HG02852 (cell line): ENCODE data around the gene KDM4B.
"Not testable (repeated sequence)": the region's sequence is repeated elsewhere in the genome, so short reads cannot be mapped to it uniquely, and the experiment has no call there.

ENCODE experiments used
- ATAC-seq: cut with Tn5 transposase; IDR thresholded peaks from one replicate; pipeline ENCODE4 v1.9.1; 2021; ENCODE audit warnings: mild to moderate bottlenecking, moderate library complexity; ENCODE audit not compliant: unreplicated experiment

KDM4B gene

DNA sequence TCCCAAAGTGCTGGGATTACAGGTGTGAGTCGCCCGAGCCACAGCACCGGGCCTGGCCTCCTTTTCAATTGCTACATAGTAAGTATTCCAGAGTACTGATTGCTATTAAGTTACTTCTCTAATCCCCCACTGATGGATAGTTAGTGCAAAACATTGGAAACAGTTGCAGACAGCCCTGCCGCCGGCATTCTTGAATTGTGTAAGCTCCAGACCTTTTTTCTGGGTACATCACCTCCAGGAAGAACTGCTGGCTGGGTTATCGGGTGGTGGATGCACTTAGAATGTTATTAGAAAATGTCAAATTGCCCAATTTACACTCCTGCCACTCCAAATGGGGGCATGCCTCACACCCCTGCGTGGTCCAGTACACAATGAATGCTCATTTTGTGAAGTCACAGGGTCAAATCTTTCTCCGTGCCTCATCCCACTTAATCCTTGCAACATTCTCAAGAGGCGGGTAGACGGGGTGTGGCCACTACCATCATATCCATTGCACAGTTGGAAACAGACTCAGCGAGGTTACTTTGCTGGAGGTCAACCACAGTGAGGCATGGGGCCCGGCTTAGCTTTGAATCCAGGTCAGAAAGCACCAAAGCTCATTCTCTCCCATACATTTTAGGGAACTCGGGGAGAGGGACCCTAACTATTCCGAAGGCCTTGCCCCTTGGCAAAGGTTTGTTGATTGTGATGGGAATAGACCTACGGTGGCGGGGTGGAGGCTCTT, 1.0 kb upstream of the KDM4B start:
- ATAC-seq = no peak

DNA sequence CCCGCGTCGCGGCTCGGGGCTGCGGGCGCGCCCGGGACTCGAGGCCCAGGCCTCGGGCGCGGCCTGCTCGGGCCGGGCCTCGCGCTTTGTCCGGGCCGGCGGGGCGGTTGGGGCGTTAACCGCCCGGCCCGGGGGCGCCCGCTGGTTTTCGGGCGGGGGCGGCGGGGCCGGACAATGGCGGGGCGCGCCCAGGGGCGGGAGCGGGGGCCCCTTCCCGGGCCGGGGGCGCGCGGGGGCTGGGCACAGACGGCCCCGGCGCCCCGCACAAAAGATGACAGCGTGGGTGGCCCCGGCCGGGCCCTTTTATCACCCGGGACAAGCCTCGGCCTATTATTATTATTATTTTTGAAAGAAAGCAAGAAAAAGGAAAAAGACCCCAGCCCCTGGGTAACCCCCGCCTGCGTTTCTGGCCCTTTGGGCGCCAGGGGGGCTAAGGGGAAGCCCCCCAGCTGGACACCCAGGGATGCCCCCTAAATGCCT, 419 bp downstream of the KDM4B start:
- ATAC-seq = no peak

DNA sequence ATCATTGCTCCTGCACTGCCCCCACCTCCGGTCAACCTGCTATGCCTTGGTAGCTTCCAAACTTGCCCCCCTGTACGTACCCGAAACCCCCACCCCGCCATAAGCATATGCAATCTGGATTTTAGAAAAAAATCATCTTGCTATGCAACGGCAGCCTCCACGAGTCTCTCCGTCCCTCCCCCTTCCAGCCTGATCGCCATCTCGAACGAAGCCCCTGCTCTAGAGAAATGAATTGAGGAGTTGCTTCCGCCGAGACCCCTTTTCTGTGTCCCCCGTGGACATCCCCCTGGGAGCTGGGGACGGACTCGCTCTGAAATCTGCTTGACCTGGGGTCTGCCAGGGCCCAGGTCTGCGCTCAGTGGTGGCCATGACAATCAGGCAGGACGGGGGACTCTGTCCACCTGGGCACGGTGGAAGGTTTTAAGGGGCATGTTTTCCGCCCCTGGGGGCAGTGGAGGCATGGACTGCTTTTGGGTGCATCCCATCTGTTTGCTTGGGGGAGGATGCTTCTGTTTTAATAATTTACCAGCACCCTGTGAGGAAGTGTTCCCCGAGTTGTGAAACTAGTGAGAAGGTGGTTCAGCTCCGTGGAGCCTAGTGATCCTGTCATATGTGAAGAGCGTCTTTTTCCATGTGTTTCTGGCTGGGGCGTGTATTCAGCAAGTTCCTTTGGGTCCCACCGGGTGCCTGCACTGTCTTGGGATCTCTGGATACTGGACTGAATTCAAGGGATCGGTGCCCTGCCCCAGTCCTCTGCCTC, 1.0 kb downstream of the KDM4B start:
- ATAC-seq = no peak

DNA sequence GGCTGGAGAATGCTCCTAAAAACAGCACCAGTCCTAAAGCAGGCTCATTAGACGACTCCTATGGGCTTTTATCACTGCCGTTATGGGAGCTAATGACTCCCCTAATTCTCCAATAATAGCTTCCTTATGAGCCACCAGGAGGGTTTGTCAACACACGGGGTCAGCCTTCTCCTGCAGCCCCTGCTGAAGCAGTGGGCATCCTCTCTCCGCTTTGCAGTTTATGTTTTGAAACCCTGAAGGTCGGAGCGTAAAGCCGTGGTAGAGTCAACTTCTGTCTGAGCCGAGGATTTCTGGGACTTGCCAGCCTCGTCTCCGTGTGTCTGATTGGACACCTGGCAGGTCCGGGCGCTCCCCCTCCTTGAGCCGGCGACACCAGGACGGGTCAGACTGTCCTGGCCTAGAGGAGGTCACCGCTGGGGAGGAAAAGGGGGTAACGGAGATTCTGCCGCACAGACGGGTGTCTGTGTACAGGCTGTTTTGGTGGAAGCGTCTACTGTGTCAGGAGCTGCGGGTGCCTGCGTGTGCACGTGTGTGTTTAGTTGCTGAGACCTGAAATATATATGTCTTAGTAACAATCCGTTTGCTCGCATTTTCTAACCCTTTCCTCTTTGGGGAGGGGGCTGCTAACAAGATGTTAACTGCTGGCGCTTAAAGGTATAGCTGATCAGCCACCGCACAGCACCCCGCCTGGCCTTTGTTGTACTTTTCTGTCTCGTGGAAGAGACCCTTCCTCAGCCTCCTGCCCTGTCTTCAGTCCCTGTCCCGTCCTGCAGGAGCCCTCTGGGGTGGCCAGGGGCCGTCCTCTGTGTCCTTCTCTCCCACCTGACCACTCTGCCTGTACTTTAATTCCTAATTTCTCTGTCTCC, 1.9 kb downstream of the KDM4B start:
- ATAC-seq = no peak

DNA sequence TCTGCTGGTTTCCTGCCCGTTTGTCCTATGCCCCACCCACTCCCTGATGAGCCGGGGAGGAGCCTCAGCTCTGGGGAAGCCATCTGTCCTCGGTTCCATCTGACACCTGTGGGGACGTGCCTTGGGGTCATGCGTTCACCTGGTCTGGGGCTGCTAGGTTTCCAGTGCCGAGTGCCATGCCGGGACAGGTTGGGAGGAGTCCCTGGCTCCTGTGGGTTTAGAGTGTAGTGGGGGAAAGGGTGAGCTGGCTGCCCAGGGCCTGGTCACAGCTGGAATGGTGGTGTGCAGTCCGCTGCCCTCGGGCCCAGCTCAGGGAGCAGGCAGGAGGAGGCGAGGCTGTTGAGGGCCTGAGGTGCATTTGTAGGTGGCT, 2.5 kb downstream of the KDM4B start:
- ATAC-seq = no peak

DNA sequence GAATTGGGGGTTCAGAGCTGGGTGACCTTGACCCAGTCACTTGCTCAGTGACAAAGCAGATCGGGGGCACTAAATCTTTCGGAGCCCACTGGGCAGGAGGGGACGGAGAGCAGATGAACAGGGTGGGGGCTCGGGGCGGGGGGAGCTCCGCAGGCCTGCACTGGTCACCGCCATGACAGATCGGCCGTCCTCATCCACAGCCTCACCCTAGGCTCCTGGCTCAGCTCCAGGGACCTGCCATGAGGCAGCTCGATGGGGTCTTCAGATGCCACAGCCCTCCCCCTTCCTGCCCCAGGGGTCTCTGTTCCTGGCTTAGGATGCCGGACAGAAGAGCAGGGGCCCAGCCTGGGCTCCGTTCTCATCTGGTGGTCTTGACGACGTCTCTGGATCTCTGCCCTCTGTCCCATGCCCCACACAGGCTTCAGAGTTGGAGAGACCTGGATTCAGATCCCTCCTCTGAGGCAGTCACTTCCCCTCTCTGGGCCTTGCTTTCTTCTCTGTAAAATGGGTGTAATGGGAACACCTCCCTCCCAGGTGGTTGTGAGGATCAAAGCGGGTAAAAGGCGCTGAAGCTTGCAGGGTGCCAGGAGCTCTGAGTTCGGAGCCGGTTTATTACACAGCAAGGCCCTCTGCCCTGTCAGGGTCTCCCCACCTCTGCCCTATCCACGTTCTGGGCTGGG, 3.0 kb downstream of the KDM4B start:
- no peak for ATAC-seq

DNA sequence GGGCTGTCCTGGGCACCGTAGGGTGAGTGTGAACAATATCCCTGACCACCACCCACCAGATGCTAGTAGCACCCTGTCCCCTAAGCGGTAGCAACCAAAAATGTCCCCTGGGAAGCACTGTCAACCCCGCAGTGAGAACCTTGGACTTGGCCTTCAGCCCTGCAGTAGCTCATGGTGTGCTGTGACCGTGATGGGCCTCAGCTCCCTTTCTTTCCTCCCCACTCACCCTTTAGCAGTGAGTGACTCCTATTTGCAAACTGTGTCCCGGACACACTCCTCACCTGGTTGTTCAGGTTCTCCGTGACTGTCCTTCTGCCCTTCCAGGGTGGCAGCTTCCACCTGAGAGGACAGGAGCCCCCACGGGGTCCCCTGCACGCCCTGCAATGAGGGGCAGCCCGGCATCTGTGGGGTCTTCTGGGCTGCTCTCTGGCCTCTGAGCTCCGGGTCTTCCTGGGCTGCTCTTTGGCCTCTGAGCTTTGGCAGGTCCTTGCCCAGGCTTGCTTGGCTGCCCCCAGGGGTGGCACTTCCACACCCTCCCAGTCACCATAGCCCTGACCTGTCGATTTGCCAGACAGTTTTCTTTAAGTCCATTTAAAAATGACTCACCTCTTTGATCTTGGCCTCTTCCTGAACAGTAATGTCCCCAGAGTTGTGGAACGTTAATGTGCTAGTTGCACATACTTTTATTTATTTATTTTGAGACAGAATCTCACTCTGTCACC, 3.8 kb downstream of the KDM4B start:
- ATAC-seq = no peak

DNA sequence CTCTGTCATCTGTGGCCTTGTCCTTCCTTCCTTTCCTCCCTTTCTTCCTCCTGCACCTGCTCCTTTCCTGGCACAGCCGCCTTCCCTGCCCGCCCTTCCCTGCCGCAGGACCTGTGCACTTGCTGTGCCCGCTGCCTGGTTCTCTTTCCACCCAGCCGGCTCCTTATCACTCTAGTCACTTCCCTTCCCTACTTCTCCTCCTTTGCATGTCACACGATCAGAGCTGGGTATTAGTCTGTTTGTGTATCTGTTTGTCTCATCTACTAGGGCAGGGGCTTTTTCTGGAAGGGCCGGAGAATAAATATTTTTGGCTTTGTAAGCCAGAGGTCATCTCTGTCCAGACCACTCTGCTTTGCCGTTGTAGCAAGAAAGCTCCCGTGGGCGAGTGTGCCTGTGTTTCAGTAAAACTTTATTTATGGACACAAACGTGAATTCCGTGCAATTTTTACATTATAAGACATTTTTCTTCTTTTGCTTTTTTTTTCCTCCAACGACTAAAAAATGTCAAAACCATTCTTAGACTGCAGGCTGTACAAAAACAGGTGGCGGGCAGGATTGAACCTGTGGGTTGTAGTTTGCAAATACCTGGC, 6.1 kb downstream of the KDM4B start:
- ATAC-seq = no peak

DNA sequence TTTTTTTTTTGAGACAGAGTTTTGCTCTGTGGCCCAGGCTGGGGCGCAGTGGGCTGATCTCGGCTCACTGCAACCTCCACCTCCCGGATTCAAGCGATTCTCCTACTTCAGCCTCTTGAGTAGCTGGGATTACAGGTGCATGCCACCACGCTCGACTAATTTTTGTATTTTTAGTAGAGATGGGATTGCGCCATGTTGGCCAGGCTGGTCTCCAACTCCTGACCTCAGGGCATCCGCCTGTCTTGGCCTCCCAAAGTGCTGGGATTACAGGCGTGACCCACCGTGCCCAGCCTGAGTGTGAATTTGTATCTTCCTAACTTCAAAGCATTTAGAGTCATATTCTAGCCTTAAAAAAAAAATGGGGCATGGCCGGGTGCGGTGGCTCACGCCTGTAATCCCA, 6.7 kb downstream of the KDM4B start:
- ATAC-seq = not testable (repeated sequence)

DNA sequence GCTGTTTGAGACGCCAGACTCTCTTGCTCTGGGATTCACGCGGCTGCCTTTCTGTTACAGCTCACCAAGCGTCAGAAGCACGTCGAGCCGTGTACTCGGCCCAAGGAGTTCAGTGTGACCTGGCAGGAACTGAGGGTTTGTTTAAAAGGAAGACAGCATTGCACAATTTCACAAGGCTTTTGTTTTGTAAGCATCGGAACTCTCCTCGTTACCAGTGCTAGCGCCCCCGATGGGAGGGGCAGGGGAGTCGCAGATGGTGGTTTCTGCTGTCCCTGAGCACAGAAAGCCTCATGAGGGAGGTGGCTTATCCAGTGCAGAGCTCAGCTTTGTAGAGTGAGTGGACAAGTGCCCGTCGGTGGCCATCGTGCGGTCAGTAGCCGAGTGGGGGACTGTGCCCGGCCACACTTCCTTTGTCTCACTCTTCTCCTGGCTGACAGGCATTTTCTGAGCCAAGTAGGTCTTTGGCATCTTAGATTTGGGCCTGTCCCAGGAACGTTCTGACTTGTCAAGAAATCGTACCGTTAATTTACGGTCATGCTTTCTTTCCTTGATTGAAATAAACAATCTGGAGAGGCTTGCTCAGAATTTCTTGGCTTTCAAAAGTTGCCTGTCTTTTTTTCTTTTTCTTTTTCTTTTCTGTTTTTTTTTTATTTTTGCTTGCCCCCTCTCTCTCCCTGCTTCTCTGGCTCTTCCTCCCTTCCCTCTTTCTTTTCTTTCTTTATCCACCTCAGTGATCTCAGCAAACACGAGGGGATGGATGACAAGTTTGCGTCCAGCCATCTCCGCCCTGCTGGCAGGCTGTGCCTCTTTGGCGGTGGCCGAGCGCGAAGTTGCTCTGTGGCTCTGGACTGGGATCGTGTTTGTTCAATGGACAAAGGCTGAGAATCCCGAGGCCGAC, 7.7 kb downstream of the KDM4B start:
- no peak for ATAC-seq

DNA sequence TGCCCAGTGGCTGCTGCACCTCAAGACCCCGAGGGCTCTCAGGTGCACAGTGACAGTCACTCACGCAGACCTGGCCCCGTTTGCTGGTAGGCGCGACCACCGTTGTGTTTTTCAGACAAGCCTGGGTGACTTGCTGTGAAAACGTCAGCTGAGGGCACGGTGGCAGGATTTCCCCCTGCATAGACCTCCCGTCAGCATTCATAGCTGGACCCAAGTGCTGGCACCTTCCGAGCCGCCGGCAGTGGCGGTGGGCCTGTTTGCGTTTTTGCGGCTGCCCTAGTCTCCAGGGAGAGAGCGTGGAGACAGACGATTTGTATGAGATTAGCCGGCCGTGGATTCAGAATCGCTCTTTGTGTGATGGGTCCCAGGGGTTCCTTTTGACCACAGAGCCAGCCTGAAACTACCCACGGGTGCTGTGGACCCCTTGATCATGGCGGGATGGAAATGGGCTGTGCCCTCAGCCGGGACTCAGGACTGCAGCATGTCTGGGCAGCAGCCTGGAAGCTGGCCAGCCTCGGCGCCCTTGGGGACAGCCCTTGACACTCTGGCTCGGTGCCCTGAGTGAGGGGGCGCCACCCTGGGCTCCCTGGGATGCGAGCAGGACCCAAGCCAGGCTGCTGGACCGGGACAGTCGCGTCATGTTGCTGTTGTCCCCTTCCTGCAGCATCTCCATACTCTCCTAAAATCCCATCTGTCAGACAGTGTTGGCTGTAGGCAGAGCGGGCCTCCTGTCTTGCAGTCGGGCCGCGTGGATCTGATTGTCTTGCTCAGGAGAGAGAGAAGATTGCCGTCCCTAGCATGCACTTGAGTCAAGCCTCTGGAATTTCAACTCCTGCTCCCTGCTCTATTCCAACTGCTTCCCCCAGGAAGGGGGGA, 8.6 kb downstream of the KDM4B start:
- ATAC-seq = no peak

DNA sequence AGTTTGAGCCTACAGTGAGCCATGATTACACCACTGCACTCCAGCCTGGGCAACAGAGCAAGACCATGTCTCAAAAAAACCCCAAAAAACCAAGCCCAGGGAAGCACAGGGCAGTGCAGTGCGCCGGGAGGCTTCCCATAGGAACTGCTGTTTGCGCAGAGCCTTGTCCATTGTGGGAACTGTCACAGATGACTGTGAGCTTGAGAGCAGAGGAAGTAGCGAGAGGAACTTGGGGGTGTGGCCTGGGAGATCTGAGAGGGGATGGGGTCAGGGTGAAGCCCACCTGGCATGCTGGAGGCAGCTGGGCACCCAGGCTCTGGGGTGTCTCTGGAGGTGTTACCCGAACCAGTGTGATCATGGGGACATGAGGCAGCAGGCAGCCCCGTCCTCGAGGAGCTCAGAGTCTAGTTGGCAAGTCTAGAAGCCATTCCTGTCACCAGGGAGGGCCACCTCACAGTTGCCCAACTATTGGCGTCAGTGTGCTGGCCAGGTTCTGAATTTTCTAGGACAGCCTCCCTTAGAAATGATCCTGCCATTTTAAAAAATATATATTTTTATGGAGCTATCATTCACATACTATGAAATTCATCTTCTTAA, 10.4 kb downstream of the KDM4B start:
- ATAC-seq = no peak

DNA sequence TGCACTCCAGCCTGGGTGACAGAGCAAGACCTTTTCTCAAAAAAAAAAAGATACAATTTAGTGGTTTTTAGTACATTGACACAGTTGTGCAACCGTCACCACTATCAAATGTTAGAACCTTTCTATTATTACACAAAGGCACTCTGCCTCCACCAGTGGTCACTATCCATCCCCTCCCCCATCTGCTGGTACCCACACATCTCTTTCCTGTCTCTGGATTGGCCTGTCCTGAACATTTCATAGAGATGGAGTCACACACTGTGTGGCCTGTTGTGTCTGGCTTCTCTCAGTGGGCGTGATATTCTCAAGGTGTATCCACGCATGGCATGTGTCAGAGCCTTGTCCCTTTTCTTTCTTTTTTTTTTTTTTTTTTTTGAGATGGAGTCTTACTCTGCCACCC, 11.2 kb downstream of the KDM4B start:
- no peak for ATAC-seq

DNA sequence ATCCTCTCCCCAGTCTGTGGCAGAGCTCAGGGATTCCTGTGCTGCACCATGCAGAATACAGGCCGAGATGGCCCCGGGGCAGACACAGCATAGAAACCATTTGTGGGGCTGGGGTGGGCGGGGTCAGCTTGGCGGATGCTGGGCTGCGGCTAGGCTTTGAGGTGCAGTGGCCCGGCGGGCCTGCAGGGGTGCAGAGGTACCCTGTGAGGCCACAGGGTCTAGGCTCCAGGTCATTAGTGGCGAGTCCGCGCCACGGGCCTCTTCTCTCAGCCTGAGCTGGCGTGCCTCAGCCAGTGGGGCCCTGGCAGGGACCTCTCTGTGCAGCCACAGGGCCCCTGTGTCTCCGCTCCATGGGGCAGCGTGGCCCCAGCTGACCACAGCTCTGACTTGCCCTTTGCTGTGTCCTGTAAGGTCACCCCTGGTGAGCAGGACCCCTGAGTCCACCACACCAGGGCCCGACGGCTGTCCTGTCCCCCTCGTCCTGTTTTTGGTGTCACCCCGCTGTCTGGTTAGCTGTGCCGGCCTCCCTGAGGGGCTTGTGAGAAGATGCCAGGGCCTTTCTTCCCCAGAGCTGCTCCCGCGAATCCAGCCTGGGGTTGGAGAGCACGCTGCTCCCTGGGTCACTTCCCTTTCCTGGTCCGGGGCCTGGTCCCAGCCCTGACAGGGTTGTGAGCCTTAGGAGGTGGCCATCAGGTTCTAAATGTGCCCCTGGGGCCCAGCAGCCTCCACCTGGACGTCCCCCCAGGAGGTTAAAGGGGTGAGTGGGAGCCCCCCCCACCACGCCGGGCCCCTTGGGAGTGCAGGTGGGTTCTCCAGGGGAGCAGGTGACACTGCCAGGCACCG, 12.1 kb downstream of the KDM4B start:
- no peak for ATAC-seq

DNA sequence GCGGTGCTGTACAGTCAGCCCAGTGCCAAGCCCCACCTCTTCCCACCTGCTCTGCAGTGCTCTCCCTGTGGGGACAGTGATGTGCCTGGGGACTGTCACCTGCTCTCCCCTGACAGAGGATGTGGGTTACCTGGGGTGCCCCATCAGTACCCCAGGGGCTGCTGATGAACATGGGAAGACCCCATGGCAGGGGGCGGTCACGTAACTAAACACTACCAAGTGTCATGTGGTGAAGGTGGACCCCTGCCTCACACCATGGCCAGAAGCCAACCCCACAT, 12.7 kb downstream of the KDM4B start:
- ATAC-seq = no peak

DNA sequence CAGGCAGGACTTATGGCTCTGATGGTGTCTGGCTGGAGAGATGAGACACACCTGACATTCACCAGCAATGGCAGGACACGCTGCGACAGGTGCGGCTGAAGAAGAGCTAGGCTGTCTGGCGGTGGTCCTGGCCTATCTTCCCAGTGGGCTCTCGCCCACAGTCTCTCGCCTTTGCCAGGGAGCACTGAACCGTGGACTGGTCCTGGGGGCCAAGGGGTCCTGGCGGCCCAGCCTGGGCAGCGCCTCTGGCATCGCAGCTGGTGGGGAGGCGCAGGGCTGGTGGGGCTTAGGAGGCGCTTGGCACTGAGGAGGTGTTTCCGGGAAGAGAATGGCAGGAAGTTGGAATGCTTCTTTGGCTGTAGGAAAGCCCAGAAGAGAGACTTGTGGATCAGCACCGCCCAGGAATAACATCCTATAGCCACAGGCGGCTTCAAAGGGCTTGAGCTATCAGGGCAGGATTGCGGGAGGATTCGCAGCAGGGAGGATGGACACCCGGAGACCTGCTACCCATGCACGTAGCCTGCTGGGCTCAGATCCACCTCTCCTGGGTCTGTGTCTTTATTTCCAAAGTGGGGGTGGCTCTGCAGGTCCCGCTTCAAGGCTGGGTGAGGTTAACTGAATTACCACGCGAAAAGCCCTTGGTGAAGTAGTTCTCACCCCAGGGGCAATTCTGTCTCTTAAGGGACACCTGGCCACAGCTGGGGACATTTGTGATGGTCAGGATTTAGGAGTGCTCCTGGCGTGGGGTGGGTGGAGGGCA, 14.6 kb downstream of the KDM4B start:
- no peak for ATAC-seq
